Skeletal muscle satellite cell (primary cell): ENCODE data around the gene TDRD12.
"Not testable (repeated sequence)": the region's sequence is repeated elsewhere in the genome, so short reads cannot be mapped to it uniquely, and the experiment has no call there.

ENCODE experiments used
- H3K27me3 ChIP-seq: 2 replicates; pipeline ENCODE4 v1.7.0; 2013; ENCODE audit warnings: low read length; ENCODE audit not compliant: control insufficient read depth, insufficient read depth
- H3K36me3 ChIP-seq: 2 replicates; pipeline ENCODE4 v1.7.0; 2013; ENCODE audit warnings: mild to moderate bottlenecking, control low read depth, low read length; ENCODE audit not compliant: insufficient read depth
- H3K4me1 ChIP-seq: 2 replicates; pipeline ENCODE4 v1.7.0; 2013; ENCODE audit warnings: low read length; ENCODE audit not compliant: control insufficient read depth, insufficient read depth
- H3K4me2 ChIP-seq: 2 replicates; pipeline ENCODE4 v1.7.0; 2013; ENCODE audit warnings: mild to moderate bottlenecking, low read length
- H3K4me3 ChIP-seq: 2 replicates; pipeline ENCODE4 v1.7.0; 2013; ENCODE audit warnings: low read length
- H3K9ac ChIP-seq: 2 replicates; pipeline ENCODE4 v1.7.0; 2013; ENCODE audit warnings: mild to moderate bottlenecking, low read depth, low read length, moderate library complexity
- H3K9me3 ChIP-seq: replicated peaks from 2 replicates; pipeline ENCODE4 v1.7.0; 2013; ENCODE audit warnings: mild to moderate bottlenecking, control low read depth, low read length

The TDRD12 gene

DNA sequence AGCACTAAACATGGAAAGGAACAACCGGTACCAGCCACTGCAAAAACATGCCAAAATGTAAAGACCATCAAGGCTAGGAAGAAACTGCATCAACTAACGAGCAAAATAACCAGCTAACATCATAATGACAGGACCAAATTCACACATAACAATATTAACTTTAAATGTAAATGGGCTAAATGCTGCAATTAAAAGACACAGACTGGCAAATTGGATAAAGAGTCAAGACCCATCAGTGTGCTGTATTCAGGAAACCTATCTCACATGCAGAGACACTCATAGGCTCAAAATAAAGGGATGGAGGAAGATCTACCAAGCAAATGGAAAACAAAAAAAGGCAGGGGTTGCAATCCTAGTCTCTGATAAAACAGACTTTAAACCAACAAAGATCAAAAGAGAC, 128.5 kb downstream of the TDRD12 start:
- not testable (repeated sequence) for H3K4me3 ChIP-seq, H3K36me3 ChIP-seq, H3K4me1 ChIP-seq

DNA sequence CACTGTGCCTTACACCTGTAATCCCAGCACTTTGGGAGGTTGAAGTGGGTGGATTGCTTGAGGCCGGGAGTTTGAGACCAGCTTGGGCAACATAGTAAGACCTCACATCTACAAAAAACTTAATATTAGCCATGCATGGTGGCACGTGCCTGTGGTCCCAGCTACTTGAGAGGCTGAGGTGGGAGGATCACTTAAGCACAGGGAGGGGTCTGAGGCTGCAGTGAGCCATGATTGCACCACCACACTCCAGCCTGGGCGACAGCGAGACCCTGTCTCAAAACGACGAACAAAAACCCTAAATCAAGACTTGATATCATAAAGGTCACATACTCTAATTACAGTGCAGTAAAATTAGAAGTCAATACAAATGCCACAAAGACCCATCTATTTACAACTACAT, 132.6 kb downstream of the TDRD12 start:
- no peak overlapping the region for H3K4me3 ChIP-seq

More for the DNA sequence above, 128.5 kb downstream of the TDRD12 start:
- H3K27me3 ChIP-seq, H3K9ac ChIP-seq, H3K4me2 ChIP-seq, H3K9me3 ChIP-seq: not testable (repeated sequence)

DNA sequence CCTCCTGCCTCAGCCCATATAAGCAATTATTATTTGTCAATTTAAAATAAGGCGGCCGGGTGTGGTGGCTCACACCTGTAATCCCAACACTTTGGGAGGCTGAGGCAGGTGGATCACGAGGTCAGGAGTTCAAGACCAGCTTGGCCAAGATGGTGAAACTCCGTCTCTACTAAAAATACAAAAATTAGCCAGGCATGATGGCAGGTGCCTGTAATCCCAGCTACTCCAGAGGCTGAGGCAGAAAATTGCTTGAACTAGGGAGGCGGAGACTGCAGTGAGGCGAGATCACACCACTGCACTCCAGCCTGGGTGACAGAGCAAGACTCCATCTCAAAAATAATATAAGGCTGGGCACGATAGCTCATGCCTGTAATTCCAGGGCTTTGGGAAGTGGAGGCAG, 137.3 kb downstream of the TDRD12 start:
- not testable (repeated sequence) for H3K9ac ChIP-seq, H3K27me3 ChIP-seq, H3K9me3 ChIP-seq, H3K4me2 ChIP-seq, H3K36me3 ChIP-seq, H3K4me1 ChIP-seq, H3K4me3 ChIP-seq

More for the DNA sequence above, 132.6 kb downstream of the TDRD12 start:
- H3K36me3 ChIP-seq = no peaks in the 10 kb centered on the region
- no peaks in the 10 kb centered on the region for H3K9me3 ChIP-seq
- H3K4me1 ChIP-seq = no peaks in the 10 kb centered on the region
- no peak overlapping the region for H3K4me2 ChIP-seq
- H3K27me3 ChIP-seq = no peaks in the 10 kb centered on the region
- no peak overlapping the region for H3K9ac ChIP-seq

DNA sequence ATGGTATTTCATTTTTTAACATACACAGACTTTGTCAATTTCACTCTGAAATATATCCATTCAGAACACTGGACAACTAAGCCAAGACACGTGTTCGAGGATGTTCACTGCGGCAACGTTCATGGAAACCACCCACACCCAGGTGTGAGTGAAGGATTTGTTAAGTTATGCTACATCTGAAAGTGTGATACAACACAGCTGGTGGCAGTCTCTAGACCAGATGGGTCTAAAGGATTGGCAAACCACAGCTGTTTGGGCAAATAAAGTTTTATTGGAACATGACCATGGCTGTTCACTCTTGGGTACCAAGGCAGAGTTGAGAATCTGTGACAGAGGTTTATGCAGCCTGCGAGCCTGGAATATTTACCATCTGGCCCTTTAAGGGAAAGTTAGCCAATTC, 138.0 kb downstream of the TDRD12 start:
- Histone ChIP-seq H3K36me3 (no peaks in the 10 kb centered on the region), H3K9me3 (no peaks in the 10 kb centered on the region), H3K4me1 (no peaks in the 10 kb centered on the region), H3K4me3 (no peak overlapping the region), H3K9ac (no peak overlapping the region), H3K27me3 (no peaks in the 10 kb centered on the region), H3K4me2 (no peak overlapping the region)

DNA sequence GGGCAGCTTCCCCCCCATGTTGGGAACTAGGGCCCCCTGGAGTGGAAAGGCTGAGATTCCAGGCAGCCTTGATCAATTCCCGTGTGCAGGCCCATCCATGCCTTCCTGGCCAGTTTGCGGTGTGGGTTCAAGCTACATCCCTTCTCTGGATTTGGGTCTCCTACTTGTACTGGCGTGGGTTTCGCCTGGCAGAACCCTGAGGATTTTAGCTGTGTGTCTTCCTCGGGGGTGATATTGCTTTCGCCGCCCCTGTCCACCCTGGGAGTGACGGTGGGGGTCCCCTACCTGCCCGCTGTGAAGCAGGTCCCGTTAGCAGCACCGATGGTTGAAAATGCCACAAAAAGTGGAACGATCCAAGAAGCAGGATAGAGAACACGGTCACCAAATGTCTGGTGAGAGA, 138.6 kb downstream of the TDRD12 start:
- Histone ChIP-seq H3K4me1 (no peaks in the 10 kb centered on the region), H3K9me3 (no peaks in the 10 kb centered on the region), H3K9ac (no peak overlapping the region), H3K36me3 (no peaks in the 10 kb centered on the region), H3K4me2 (no peak overlapping the region), H3K4me3 (no peak overlapping the region), H3K27me3 (no peaks in the 10 kb centered on the region)

DNA sequence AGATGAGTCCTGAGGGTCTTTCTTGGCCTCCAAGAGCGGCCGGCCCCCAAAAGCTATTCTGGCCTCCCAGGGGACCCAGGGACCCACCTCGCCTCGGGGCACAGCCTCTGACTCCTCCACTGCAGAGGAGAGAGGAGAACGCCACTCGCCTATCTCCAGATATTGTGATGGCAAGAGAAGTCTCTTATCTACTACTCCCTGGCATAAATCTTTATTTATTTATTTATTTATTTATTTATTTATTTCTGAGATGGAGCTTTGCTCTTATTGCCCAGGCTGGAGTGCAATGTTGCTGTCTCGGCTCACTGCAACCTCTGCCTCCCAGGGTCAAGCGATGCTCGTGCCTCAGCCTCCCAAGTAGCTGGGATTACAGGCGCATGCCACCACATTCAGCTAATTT, 139.0 kb downstream of the TDRD12 start:
- no peak overlapping the region for H3K4me3 ChIP-seq
- H3K27me3 ChIP-seq = no peaks in the 10 kb centered on the region
- H3K9me3 ChIP-seq = no peaks in the 10 kb centered on the region
- H3K9ac ChIP-seq = no peak overlapping the region
- no peaks in the 10 kb centered on the region for H3K36me3 ChIP-seq
- H3K4me2 ChIP-seq = no peak overlapping the region
- H3K4me1 ChIP-seq = no peaks in the 10 kb centered on the region

DNA sequence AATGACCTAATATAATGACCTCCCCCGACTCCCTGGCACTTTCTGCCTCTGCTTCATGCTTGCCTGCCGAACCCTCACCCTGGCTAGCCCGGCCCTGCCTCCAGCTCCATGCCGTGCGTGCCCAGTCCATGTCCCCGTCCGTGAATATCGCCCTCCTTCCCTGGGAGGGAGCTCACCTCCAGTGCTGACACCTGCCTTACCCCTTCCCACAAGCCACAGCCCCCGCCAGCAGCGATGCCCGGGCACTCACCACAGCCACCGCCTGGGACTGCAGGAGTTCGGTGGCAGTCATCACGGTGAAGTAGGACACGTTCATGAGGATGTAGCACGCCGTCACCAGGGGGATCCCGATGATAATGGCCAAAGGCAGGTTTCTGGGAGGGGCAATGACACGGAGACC, 140.0 kb downstream of the TDRD12 start:
- H3K9ac ChIP-seq = no peak overlapping the region
- H3K4me2 ChIP-seq = no peak overlapping the region
- H3K4me1 ChIP-seq = no peaks in the 10 kb centered on the region
- H3K4me3 ChIP-seq = no peak overlapping the region
- no peaks in the 10 kb centered on the region for H3K27me3 ChIP-seq
- H3K9me3 ChIP-seq = no peaks in the 10 kb centered on the region
- no peaks in the 10 kb centered on the region for H3K36me3 ChIP-seq

DNA sequence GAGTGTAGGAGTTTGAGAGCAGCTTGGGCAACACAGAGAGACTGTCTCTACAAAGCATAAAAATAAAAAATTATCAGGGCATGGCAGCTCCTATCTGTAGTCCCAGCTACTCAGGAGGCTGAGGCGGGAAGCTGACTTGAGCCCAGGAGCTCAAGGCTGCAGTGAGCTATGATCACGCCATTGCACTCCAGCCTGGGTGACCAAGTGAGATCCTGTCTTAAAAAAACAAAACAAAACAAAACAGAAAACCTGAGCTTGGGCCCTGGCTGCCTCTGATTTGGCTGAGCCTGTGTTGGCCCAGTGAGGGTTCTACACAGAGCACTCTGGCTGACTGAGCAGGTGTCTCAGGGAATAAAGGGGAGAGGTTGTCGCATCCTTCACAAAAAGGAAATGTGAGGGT, 142.0 kb downstream of the TDRD12 start:
- Histone ChIP-seq H3K4me2 (no peak overlapping the region), H3K9ac (no peak overlapping the region), H3K4me1 (no peaks in the 10 kb centered on the region), H3K36me3 (no peaks in the 10 kb centered on the region), H3K4me3 (no peak overlapping the region), H3K27me3 (no peaks in the 10 kb centered on the region), H3K9me3 (no peaks in the 10 kb centered on the region)

DNA sequence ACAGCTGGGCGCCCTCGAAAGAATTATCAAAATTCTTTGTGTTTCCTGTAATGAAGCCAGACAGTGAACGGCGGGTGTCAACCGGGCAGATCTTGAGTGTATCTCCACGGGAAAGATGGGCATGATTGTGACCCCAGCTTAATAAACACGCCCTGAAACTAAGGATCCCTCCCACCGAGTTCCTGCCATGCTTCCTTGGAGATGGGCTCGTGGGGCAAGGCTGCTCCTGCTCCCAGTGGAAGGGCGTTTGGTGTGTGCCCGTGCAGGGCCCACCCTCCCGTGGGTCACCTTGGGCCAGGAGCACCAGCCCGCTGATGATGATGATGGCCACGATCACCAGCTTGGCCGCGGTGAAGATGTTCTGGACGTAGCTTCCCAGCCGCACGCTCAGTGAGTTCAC, 142.6 kb downstream of the TDRD12 start:
- H3K4me2 ChIP-seq = no peak overlapping the region
- H3K9me3 ChIP-seq = no peaks in the 10 kb centered on the region
- H3K27me3 ChIP-seq = no peaks in the 10 kb centered on the region
- no peak overlapping the region for H3K4me3 ChIP-seq
- H3K9ac ChIP-seq = no peak overlapping the region
- no peaks in the 10 kb centered on the region for H3K4me1 ChIP-seq
- H3K36me3 ChIP-seq = no peaks in the 10 kb centered on the region

DNA sequence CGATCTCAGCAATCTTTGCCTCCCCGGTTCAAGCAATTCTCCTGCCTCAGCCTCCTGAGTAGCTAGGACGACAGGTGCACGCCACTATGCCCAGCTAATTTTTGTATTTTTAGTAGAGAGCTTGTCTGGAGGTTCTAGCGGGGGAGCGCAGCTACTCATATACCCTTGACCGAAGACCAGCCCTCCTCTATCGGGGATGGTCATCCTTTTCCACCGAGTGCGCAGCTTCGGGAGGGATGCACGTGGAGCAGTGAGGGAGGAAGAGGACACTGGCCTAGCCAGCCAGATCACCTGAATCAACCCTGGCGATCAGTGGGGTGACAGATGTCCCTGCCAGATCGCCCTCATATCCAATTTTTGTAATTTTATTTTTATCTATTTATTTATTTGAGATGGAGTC, 143.2 kb downstream of the TDRD12 start:
- Histone ChIP-seq H3K9me3 (no peaks in the 10 kb centered on the region), H3K4me2 (no peak overlapping the region), H3K4me1 (no peaks in the 10 kb centered on the region), H3K4me3 (no peak overlapping the region), H3K36me3 (no peaks in the 10 kb centered on the region), H3K27me3 (no peaks in the 10 kb centered on the region), H3K9ac (no peak overlapping the region)

DNA sequence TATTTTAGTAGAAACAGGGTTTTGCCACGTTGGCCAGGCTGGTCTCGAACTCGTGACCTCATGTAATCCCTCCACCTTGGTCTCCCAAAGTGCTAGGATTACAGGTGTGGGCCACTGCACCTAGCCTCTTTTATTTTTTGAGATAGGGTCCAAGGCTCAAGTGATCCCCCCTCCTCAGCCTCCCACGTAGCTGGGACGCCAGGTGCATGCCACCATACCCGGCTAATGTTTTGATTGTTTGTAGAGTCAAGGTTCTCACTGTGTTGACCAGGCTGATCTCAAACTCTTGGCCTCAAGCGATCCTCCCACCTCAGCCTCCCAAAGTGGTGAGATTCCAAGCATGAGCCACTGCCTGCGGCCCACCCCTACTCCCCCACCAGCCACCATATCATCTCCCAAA, 143.7 kb downstream of the TDRD12 start:
- no peak overlapping the region for H3K4me3 ChIP-seq
- H3K4me1 ChIP-seq = no peaks in the 10 kb centered on the region
- no peaks in the 10 kb centered on the region for H3K36me3 ChIP-seq
- no peak overlapping the region for H3K9ac ChIP-seq
- H3K27me3 ChIP-seq = no peaks in the 10 kb centered on the region
- no peak overlapping the region for H3K4me2 ChIP-seq
- H3K9me3 ChIP-seq = no peaks in the 10 kb centered on the region

DNA sequence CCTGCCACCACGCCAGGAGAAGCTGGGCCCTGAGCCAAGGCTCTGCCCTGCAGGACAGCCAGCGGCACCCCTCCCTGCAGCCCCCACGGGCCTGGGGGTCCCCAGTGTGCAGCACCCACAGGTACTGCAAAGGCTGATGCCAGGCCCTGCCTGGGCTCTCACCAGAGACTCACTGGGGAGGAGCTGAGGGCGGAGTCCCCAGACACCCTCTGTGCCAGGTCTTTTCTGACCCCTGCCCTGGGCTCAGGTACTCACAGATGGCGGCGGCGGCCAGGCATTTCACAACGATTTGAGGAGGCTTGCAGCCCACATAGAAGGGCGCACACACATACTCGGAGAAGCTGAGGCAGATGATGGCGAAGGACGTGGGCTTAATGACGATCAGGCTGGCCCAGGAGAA, 144.3 kb downstream of the TDRD12 start:
- no peaks in the 10 kb centered on the region for H3K36me3 ChIP-seq
- no peaks in the 10 kb centered on the region for H3K27me3 ChIP-seq
- H3K4me2 ChIP-seq = no peak overlapping the region
- no peaks in the 10 kb centered on the region for H3K4me1 ChIP-seq
- no peak overlapping the region for H3K4me3 ChIP-seq
- H3K9ac ChIP-seq = no peak overlapping the region
- no peaks in the 10 kb centered on the region for H3K9me3 ChIP-seq
